Femur (tissue), 1 donor: Measurements from ENCODE around the gene DST.
"Not testable (repeated sequence)": the region's sequence is repeated elsewhere in the genome, so short reads cannot be mapped to it uniquely, and the experiment has no call there.

Experiments used
- DNase-seq: peaks from one replicate; pipeline ENCODE4 v3.0.0-alpha.2; 2017

Gene DST

GRCh38 chr6:56514395-56514794 is 128.3 kb downstream of the DST start:
- no peak for DNase-seq

- no peak for DNase-seq
Observed at GRCh38 chr6:56513631-56514030, 129.1 kb downstream of the DST start.

- no peak for DNase-seq
Observed at GRCh38 chr6:56511591-56511990, 131.1 kb downstream of the DST start.

GRCh38 chr6:56510984-56511531 is 131.6 kb downstream of the DST start:
- no peak for DNase-seq

- no peak for DNase-seq
Observed at GRCh38 chr6:56509031-56509430, 133.7 kb downstream of the DST start.

GRCh38 chr6:56507517-56507916 is 135.2 kb downstream of the DST start:
- no peak for DNase-seq

GRCh38 chr6:56505512-56506260 is 137.0 kb downstream of the DST start:
- DNase-seq = no peak

GRCh38 chr6:56501993-56502392 is 140.7 kb downstream of the DST start:
- DNase-seq = no peak

- no peak for DNase-seq
Observed at GRCh38 chr6:56499095-56499494, 143.6 kb downstream of the DST start.

GRCh38 chr6:56497691-56498090 is 145.0 kb downstream of the DST start:
- DNase-seq = no peak

- peak; percentile 34 for DNase-seq
Observed at GRCh38 chr6:56497240-56497639, 145.4 kb downstream of the DST start.

- DNase-seq = not testable (repeated sequence)
Observed at GRCh38 chr6:56496650-56497049, 146.0 kb downstream of the DST start.

GRCh38 chr6:56495654-56496053 is 147.0 kb downstream of the DST start:
- no peak for DNase-seq

- DNase-seq = no peak
Observed at GRCh38 chr6:56491606-56492328, 150.9 kb downstream of the DST start.

- no peak for DNase-seq
Observed at GRCh38 chr6:56490993-56491392, 151.7 kb downstream of the DST start.

GRCh38 chr6:56489559-56489958 is 153.1 kb downstream of the DST start:
- DNase-seq = no peak

- no peak for DNase-seq
Observed at GRCh38 chr6:56488281-56488680, 154.4 kb downstream of the DST start.

- no peak for DNase-seq
Observed at GRCh38 chr6:56486681-56487080, 156.0 kb downstream of the DST start.

GRCh38 chr6:56484669-56485068 is 158.0 kb downstream of the DST start:
- DNase-seq = no peak

- DNase-seq = no peak
Observed at GRCh38 chr6:56483929-56484328, 158.8 kb downstream of the DST start.

- no peak for DNase-seq
Observed at GRCh38 chr6:56482525-56482924, 160.2 kb downstream of the DST start.

- no peak for DNase-seq
Observed at GRCh38 chr6:56481957-56482356, 160.7 kb downstream of the DST start.

- DNase-seq = no peak
Observed at GRCh38 chr6:56480654-56481337, 161.9 kb downstream of the DST start.

- no peak for DNase-seq
Observed at GRCh38 chr6:56480246-56480645, 162.4 kb downstream of the DST start.
